Measurements from ENCODE around the gene LRRTM4.
"Not testable (repeated sequence)": the region's sequence is repeated elsewhere in the genome, so short reads cannot be mapped to it uniquely, and the experiment has no call there.

GRCh38 chr2:77045456-77045855, 476.7 kb downstream of the LRRTM4 start:
- TF ChIP-seq EP300 (IDR thresholded peaks at IDR 0.05); SREBF2 (IDR thresholded peaks at IDR 0.05); RAD21 (conservative IDR thresholded peaks at IDR 0.05 in 1 of 2, IDR thresholded peaks at IDR 0.05 in 1 of 2); FOSB (CRISPR knock-in tag; IDR thresholded peaks at IDR 0.05); HMGXB4 (CRISPR knock-in tag; IDR thresholded peaks at IDR 0.05; ENCODE audit: borderline replicate concordance); PHF8 (IDR thresholded peaks at IDR 0.05; ENCODE audit: borderline replicate concordance, low read depth); CEBPB (IDR thresholded peaks at IDR 0.05): not testable (repeated sequence)
- TF ChIP-seq, protein P1, sequence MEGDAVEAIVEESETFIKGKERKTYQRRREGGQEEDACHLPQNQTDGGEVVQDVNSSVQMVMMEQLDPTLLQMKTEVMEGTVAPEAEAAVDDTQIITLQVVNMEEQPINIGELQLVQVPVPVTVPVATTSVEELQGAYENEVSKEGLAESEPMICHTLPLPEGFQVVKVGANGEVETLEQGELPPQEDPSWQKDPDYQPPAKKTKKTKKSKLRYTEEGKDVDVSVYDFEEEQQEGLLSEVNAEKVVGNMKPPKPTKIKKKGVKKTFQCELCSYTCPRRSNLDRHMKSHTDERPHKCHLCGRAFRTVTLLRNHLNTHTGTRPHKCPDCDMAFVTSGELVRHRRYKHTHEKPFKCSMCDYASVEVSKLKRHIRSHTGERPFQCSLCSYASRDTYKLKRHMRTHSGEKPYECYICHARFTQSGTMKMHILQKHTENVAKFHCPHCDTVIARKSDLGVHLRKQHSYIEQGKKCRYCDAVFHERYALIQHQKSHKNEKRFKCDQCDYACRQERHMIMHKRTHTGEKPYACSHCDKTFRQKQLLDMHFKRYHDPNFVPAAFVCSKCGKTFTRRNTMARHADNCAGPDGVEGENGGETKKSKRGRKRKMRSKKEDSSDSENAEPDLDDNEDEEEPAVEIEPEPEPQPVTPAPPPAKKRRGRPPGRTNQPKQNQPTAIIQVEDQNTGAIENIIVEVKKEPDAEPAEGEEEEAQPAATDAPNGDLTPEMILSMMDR (IDR thresholded peaks at IDR 0.05): not testable (repeated sequence)
